Activated CD8-positive, alpha-beta memory T cell treated with anti-CD3 and anti-CD28 coated beads for 36 hours (primary cell): ENCODE data around the gene MYO7A. TPM values are rescaled to one million over a fixed set of nuclear protein-coding genes. Genes with fewer than 3 reads are reported as not detected.

ENCODE experiments used
- CTCF ChIA-PET: fragments of 350-600 bp; sonication (Branson Sonifier 250); formaldehyde crosslinking; loops from one replicate; lab custom pipeline; 2021; ENCODE audit warnings: antibody characterized with exemption; lab: Charles Lee
- POLR2A ChIA-PET: fragments of 350-600 bp; sonication (Branson Sonifier 250); formaldehyde crosslinking; loops from one replicate; lab custom pipeline; 2021; ENCODE audit warnings: antibody characterized with exemption; lab: Charles Lee
- total RNA-seq, 2 experiments: library from RNA; stranded (reverse); gene quantifications; one replicate each; pipeline ENCODE4 v1.2.3, GENCODE V29; 2021

The MYO7A gene
- under 1 TPM in 1 of 2 experiments, not detected in 1; 0.06 TPM for total RNA-seq

GRCh38 chr11:77127920-77128691 is at the start of gene MYO7A:
TSS of gene MYO7A (plus strand) at chr11:77128246. CDS start at chr11:77130635, 2,389 bp downstream.
- ChIA-PET CTCF (interaction anchor here (1.1 to 7.3 kb wide), 18 partner anchors 8 to 420 kb away, joined by 3 to 75 read pairs (median 6); no protein-coding TSS in a partner anchor), POLR2A (interaction anchor here (0.6 kb wide), 1 partner anchor 346 kb away, joined by 5 read pairs; no protein-coding TSS in a partner anchor)

GRCh38 chr11:77079666-77080065 is 48.4 kb upstream of the MYO7A start:
- ChIA-PET POLR2A (no interaction called here), CTCF (interaction anchor here (1.1 kb wide), 1 partner anchor 107 kb away, joined by 3 read pairs; no protein-coding TSS in a partner anchor)

GRCh38 chr11:77080643-77081210 is 47.3 kb upstream of the MYO7A start:
- ChIA-PET POLR2A (no interaction called here), CTCF (no interaction called here)

- POLR2A ChIA-PET = no interaction called here
Observed at GRCh38 chr11:77081381-77081851, 46.6 kb upstream of the MYO7A start.

GRCh38 chr11:77081976-77082836 is 45.8 kb upstream of the MYO7A start:
- ChIA-PET CTCF (interaction anchor here (1.3 to 2.6 kb wide), 2 partner anchors 9 to 35 kb away, joined by 8 to 12 read pairs; no protein-coding TSS in a partner anchor), POLR2A (interaction anchor here (1.2 kb wide), 1 partner anchor 9 kb away, joined by 4 read pairs; no protein-coding TSS in a partner anchor)

More at GRCh38 chr11:77081381-77081851, 46.6 kb upstream of the MYO7A start:
- CTCF ChIA-PET = interaction anchor here (1.3 to 2.6 kb wide), 2 partner anchors 10 to 34 kb away, joined by 8 to 12 read pairs; no protein-coding TSS in a partner anchor

- CTCF ChIA-PET = interaction anchor here (1.7 to 2.6 kb wide), 2 partner anchors 9 to 35 kb away, joined by 6 to 12 read pairs; no protein-coding TSS in a partner anchor
Observed at GRCh38 chr11:77082838-77083565, 45.0 kb upstream of the MYO7A start.

GRCh38 chr11:77083566-77084245 is 44.3 kb upstream of the MYO7A start:
- ChIA-PET POLR2A (no interaction called here), CTCF (interaction anchor here (1.7 to 2.6 kb wide), 2 partner anchors 8 to 36 kb away, joined by 6 to 12 read pairs; no protein-coding TSS in a partner anchor)

More at GRCh38 chr11:77082838-77083565, 45.0 kb upstream of the MYO7A start:
- POLR2A ChIA-PET = interaction anchor here (1.2 kb wide), 1 partner anchor 10 kb away, joined by 4 read pairs; no protein-coding TSS in a partner anchor

GRCh38 chr11:77084581-77085191 is 43.4 kb upstream of the MYO7A start:
- CTCF ChIA-PET = interaction anchor here (1.7 kb wide), 1 partner anchor 37 kb away, joined by 6 read pairs; no protein-coding TSS in a partner anchor

GRCh38 chr11:77085652-77086051 is 42.4 kb upstream of the MYO7A start:
- POLR2A ChIA-PET = no interaction called here

More at GRCh38 chr11:77084581-77085191, 43.4 kb upstream of the MYO7A start:
- POLR2A ChIA-PET = no interaction called here

GRCh38 chr11:77086521-77087472 is 41.2 kb upstream of the MYO7A start:
- ChIA-PET POLR2A (no interaction called here), CTCF (no interaction called here)

More at GRCh38 chr11:77085652-77086051, 42.4 kb upstream of the MYO7A start:
- CTCF ChIA-PET = no interaction called here

- CTCF ChIA-PET = interaction anchor here (1.2 to 2.0 kb wide), 2 partner anchors 30 to 40 kb away, joined by 3 to 7 read pairs; no protein-coding TSS in a partner anchor
- POLR2A ChIA-PET = no interaction called here
Observed at GRCh38 chr11:77087723-77088225, 40.3 kb upstream of the MYO7A start.

GRCh38 chr11:77088236-77089003 is 39.6 kb upstream of the MYO7A start:
- CTCF ChIA-PET = interaction anchor here (1.2 to 2.0 kb wide), 2 partner anchors 30 to 41 kb away, joined by 3 to 7 read pairs; no protein-coding TSS in a partner anchor
- POLR2A ChIA-PET = no interaction called here

- ChIA-PET POLR2A (no interaction called here), CTCF (interaction anchor here (1.2 to 2.0 kb wide), 2 partner anchors 31 to 41 kb away, joined by 3 to 7 read pairs; no protein-coding TSS in a partner anchor)
Observed at GRCh38 chr11:77089004-77089545, 39.0 kb upstream of the MYO7A start.

- CTCF ChIA-PET = interaction anchor here (1.6 to 3.5 kb wide), 4 partner anchors 11 to 171 kb away, joined by 8 to 34 read pairs (median 12); no protein-coding TSS in a partner anchor
Observed at GRCh38 chr11:77090046-77090372, 38.0 kb upstream of the MYO7A start.

More at GRCh38 chr11:77090046-77090372, 38.0 kb upstream of the MYO7A start:
- POLR2A ChIA-PET = no interaction called here
